Activated CD4-positive, alpha-beta T cell treated with anti-CD3 and anti-CD28 coated beads for 24 hours (primary cell): Measurements from ENCODE around the gene LYZ.

Experiments used
- DNase-seq, 2 donors: peaks; one replicate each; pipeline ENCODE4 v3.0.0-alpha.2; 2020; ENCODE audit warnings: low read depth in 2 of 2

Gene LYZ

DNA sequence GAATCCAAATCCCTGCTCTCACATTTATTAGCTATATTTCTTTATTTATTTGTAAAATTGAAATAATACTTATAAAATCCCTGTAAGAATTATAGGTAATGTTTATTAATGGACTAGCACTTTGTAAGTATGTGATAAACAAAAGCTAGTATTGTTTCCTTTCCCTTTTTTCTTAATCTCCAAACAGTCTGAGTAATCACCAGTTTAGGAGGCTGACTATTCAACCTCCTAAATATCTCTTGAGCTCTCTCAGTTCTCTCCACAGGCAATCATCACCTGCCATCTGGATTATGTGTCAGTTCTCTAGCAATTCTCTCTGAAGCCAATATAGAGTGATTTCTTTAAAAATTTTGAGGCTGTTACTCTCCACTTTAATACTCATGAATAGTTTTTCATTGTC, 9.2 kb upstream of the LYZ start:
- DNase-seq: no peak

DNA sequence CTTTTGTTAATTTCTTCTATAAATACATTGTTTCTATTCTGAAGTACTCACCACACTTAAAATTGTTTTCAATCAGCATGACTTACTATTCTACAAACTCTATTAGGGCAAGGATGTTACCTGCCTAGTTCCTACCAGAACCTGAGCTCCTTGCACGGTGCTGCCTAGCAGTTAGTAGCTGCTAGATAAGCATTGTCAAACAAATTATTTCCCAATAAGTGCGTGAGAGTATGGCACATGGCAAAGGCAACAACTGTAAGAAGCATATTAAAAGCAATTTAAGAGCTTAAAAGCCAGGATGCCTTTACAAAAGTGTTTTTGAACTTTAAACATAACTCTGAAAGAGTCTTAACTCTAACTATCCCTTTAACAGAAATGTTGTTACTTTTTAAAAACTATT, 8.2 kb upstream of the LYZ start:
- DNase-seq: no peak

DNA sequence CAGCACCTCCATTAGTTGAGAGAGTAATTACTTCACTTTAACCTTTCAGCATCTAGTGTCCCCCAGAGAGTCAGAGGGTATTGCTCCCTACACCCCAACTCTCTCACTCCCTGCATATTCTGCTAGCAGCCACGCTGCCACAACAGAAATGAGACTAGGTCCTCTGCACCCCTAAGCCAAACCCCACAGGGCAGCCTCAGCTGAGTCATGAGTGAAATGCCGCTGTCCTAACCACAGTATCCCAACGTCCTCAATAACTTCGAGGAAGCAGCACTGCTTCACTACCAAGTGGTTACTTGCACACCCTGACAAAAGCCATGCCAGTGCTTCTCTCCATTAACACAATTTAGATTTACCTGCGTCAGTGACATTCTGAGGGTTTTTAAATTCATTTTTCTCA, 6.9 kb upstream of the LYZ start:
- no peak for DNase-seq

DNA sequence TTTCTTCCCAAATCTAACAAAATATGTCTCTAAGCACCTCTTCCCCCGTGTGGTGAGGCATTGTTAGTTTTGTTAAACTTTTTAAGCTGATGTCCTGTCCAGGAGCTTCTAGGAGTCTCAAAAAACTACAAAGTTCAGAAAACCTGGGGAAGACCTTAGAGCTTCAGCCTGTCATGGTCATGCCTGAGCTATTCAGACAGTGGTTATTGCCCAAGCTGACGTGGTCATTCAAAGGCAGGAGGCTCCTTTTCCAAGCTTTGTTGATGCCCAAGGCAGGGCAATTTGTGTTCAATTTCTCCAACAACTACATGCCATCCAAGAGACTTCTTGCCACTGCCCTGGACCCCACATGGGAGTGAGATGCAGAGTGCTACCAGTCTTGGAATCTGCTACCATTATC, 5.8 kb upstream of the LYZ start:
- DNase-seq: no peak

DNA sequence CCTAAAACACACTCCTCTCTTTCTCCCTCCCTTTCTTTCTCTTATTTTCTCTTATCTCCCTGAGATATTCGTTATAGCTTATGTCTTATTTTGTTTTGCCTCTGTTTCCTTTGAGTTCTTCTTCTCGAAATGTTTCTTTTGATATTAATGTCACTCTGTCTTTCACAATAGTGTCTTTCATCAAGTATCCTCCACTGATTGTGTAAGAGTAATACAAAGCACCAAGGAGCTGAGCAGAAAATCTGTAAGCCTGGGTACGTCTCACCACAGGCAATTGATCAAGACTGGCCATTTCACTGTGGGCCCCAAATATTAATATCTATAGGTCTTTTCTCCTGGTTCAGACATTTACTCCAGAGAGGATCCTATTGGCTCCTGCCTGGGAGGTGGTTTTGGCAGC, 4.8 kb upstream of the LYZ start:
- DNase-seq: no peak

DNA sequence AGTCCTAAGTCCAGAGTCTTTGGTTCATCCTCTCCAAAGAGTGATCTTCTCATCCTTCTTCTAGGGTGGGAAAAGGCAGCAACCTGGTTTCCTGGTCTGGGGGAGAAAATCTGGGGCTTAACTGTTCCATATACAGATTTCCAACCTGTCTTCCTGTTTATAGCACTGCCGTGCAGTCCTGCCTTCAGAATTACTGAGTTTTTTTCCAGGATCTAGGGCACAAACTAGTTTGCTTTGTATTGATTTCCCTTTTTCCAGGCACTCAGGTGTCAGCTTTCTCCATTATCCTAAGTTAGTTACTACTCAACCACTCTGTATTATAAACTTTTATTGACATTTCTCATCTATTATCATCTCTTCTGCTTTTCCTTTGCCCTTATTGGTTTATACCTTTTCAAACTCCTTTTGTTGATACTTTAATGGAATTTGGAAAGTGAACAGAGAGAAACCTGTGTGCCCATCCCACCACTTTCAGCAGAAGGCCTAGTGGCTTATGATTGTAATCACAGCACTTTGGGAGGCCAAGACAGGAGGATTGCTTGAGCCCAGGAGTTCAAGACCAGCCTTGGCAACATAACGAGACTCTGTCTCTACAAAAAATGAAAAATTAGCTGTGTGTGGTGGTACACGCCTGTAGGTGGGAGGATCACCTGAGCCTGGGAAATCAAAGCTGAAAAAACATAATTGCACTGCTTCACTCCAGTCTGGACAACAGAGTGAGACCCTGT, 4.1 kb upstream of the LYZ start:
- no peak for DNase-seq

DNA sequence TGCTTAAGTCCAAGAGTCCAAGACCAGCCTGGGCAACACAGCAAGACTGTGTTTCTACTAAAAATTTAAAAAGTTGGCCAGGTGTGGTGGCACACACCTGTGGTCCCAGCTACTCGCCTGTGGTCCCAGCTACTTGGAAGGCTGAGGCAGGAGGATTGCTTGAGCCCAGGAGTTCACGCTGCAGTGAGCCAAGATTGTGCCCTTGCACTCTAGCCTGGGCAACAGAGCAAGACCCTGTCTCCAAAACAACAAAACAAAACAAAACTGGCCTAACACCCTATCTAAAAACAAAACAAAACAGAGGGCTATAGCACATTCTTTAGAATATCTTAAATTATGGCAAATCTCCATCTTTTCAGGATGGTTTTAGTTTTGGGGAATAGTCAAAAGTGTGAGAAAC, 3.1 kb upstream of the LYZ start:
- no peak for DNase-seq

DNA sequence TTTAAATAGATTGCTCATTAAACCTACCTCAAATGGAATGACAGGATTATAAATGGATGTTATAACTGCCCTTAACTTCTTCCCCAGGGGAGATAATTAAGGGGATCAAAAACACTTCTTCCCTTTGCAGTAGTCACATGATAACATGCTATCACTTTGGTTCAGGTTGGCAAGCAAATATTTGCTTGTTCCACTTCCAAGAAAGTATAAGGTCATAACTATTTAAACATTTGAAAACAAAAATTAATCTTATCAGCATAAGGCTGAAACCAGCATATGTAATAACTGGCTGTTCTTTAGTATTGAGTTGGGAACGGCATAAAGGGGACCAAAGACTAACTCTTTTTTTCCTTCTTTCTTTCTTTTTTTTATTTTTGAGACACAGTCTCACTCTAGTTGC, 2.4 kb upstream of the LYZ start:
- no peak for DNase-seq

DNA sequence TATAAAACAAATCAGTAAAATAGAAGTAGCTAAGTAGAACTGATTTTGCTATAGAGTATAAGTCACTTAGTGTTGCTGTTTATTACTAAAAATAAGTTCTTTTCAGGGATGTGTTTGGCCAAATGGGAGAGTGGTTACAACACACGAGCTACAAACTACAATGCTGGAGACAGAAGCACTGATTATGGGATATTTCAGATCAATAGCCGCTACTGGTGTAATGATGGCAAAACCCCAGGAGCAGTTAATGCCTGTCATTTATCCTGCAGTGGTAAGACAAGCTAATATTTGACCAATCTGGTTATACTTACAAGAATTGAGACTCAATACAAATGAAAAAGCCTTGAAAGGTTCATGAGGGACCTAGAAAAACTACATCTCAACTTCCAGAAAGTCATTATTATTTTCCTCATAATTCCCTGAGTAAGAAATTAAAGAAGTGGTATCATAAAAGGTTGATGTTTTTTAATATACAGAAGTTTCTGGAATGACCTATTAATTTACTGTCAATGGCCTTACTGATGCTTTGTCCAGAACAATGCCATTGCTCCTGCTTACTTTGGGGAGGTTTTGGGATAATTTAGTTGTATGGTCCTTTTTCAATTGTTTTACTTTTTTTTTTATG, 1.9 kb downstream of the LYZ start:
- no peak for DNase-seq

DNA sequence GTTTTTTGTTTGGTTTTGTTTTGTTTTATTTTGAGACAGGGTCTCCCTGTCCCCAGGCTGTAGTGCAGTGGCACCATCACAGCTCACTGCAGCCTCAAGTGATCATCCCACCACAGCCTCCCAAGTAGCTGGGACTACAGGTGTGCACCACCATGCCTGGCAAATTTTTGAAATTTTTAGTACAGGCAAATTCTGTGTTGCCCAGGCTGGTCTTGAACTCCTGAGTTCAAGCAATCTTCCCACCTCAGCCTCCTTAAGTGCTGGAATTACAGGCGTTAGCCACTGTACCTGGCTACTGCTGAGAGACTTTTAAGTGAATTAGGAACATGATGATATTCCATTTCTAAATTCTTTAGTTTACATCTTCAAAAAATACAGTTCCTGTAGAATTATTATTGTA, 2.6 kb downstream of the LYZ start:
- DNase-seq: no peak

DNA sequence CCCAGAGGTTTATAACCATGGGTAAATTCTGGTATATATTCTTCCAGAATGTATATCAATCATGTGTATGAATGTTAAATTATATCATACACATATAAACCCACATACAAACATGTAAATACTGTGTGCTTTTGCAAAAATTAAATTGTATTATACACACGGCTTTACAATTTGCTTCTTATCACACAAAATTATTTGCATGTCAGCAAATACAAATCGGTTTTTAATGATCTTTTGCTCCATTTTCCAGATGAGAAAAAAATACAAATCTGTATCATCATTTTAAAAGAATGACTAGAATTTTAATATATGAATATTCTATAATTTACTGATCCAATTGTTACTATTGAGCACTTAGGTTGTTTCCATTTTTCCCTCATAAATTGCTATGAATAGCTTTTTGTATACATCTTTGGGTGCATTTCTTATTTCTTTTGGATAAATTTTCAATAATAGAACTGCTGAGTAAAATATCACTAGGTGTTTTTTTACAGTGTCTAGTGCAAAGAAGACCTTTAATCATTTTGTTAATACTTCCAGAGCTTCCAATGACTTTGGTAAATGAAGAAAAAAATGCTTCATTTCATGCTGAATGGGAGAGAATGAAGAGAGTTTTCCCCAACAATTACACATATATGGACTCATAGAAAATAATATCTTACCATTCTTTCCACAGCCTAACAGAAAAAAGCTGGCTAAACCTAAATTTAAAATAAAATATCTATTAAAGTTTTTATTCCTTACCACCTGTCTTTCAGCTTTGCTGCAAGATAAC, 3.5 kb downstream of the LYZ start:
- DNase-seq: no peak

DNA sequence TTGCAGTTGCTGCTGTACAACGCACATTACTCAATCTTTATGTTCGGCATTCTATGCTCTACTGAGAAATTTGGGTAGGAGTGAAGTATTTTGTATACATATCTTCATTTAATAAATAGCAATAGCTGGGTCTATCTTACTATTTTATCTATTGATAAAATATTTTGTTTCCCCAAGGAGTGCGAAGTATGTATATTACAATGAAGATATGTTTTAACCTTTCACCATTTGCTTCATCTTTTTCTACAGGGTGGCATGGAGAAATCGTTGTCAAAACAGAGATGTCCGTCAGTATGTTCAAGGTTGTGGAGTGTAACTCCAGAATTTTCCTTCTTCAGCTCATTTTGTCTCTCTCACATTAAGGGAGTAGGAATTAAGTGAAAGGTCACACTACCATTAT, 4.7 kb downstream of the LYZ start:
- DNase-seq: no peak

DNA sequence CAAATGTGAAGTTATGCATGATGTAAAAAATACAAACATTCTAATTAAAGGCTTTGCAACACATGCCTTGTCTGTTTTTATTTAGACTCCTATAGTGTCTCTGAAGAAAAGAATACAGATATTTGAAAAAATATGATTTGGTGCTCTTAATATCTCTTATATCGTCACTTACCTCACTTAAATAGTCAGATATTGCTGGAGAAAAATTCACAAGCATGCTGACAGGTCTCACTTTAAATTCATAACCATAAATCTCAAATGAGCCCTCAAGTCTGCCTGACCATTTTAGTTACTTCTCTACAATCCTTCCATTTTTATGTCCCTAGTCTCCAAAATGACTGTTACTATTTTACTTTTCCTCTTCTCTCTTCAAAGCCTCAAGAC, 6.0 kb downstream of the LYZ start:
- DNase-seq: no peak

DNA sequence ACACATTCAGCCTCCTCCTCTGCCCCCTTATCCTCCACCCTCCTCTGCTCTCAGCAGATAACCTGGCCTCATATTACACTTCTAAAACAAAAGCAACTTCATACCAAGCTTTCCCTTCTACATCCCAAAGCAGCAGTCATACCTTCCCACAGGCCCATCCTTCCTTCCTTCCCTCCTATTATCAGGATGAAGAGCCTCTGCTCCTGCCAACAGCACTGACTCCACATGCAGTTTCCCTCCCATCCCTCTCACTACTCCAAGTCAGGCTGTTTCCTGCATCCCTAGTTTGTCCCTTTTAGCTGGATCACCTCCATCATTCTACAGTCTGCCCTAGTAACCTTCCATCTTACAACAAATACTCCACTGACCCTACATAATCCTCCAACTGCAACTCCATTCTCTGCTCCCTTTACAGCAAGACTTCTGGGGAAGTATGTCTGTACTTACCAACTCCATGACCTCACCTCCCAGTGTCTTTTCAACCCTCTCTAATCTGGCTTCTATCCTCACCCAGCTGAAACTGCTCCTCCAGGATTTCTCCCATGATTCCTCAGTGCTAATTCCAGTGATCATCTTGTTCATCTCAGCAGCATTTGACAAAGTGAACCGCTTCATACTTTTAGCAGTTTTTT, 6.5 kb downstream of the LYZ start:
- no peak for DNase-seq

DNA sequence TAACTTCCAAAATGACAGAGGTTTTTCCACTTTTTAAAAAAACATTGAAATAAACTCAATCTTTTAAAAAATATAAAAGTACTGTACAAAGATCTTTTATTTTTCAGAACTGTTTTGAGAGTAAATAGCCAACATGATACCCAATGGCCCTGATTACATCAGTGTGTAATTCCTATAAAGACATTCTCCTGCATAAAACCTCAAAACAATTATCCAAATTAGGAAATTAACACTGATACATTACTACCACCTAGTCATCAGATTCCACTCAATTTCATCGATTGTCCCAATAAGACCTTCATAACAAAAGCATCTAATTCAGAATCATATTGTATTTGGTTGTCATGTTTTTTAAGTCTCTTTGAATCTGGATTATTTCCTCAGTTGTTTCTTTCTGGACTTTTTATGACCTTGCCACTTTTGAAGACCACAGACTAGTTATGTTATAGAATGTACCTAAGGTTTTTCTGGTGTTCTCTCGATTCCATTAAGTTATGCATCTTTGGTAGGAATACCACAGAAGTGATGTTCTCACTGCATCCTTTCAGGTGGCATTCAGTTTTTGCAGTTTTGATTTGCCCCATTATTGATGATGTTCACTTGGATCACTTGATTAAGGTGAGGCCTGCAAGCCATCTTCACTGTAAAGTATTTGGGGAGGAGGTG, 7.3 kb downstream of the LYZ start:
- DNase-seq: no peak

DNA sequence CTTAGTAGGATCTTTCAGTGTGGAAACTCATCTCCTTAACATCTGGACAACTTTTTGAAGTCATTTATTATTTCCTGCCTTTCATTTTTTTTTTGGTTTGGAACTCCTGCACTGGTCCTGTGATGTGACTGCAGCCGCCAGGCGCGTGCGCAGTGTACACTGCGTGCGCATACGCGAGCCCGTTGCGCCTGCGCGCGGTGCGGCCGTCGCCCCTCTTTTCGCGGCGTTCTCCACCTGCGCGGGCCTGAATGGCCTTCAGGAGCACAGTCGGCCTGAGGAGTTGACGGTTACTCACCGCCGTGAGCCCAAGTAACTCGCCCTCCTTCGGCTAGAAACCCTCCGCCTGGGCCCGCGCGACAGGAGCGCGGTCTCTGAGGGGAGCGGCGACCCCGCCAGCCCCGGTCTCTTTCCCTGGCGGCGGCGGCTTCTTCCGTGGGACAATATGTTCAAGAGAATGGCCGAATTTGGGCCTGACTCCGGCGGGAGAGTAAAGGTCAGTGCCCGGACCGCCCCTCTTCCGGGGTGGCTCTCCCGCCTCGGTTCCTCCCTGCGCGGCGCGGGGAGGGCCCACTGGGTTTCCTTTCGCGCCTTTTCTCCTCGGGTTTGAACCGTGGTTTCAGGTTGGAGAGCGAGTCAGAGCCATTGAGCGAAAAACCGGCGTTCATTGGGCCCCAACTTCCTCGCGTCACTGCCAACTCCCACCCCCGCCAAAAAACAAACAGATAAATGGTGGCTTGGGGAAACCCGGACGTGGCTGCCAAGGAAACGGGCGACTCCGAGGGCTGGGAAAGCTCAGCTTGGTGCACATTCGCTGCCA, 11.6 kb downstream of the LYZ start, which contains the start of gene YEATS4:
YEATS4 (plus strand) TSS at position 213 of the 817 bp plus-strand sequence; CDS start at position 443, 230 bp downstream.
- DNase-seq: peak; percentile 72 to 73

DNA sequence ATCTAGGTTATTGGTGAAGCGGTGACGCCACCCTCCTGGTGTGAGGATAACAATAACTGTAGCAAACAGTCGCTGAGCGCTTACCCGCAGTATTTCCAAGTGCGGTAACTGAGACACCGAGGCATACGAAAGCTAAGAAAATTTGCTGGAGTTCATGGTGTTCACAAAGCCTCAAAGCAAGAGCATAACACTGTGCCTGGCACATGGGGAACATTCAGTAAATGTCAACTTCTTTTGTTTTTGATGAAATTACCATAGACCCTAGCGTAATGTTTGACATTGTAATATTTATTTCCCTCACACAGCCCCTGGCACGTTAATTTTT, 12.1 kb downstream of the LYZ start:
- no peak for DNase-seq

DNA sequence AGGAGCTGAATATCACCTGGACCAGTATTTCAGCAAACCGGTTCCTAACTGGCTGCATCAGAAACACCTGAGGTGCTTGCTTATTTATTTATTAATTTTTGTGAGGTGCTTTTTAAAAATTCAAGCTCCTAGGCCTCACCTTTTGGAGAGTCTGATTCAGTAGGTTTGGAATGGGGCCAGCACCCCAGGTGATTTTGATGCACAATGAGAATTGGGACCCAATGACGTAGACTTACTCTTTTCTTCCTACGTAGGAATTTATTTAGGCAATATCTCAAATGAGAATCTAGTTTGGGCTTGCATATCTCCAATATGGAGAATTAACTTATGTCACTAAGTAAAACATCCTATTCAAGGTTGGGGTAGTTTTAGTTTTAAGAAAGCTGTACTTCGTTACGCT, 18.6 kb downstream of the LYZ start:
- no peak for DNase-seq

DNA sequence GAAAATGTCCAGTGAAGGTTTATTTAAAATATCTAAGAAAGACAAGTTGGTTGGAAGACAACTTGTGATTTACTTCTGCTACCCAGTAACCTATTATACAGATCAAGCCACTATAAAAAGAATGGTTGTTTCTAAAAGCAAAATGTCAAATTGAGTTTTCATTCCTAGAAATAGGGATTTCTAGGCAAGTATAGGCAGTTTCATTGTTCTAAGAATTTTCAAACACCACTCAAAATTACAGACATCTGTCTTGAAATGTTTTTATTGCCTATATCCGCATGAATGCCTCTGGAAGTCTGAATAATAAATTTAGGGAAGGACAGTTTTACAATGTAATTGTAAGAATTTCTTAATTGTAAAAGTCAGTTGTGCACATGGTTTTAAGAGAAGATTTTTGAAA, 20.0 kb downstream of the LYZ start:
- DNase-seq: no peak

DNA sequence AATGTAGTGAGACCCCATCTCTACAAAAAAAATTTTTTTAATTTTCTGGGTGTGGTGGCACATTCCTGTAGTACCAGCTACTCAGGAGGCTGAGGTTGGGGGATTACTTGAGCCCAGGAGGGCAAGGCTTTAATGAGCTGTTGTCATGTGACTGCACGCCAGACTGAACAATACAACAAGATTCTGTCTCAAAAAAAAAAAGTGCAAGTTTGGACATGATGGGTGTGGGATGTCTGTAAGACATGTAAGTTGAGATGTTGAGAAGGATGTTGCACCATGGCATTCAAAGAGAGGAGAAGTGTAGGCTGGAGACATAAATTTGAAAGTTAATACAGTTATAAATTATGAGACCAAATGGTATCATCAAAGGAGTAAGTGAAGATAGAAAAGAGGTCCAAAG, 34.9 kb downstream of the LYZ start:
- no peak for DNase-seq

DNA sequence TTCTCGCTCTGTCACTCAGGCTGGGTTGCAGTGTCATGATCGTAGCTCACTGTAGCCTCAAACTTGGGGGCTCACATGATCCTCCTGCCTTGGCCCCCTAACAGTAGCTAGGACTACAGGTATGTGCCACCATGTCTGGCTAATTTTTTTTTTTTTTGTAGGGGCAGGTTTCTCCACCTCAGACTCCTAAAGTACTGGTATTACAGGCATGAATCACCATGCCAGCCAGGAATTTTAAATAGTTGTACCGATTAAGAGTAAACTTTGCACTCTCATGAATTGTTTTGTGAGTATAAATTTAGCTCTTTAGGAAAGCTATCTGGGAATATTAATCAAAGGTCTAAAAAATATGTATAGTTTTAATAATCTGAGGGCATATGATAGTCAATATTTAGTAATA, 36.9 kb downstream of the LYZ start:
- DNase-seq: no peak
